Suppressor macrophage treated with lipopolysaccharide for 4 hours (primary cell): ENCODE measurements around the gene KSR1.

Experiments
- DNase-seq: peaks from one replicate; pipeline ENCODE4 v3.0.0-alpha.2; 2020

Gene KSR1

DNA sequence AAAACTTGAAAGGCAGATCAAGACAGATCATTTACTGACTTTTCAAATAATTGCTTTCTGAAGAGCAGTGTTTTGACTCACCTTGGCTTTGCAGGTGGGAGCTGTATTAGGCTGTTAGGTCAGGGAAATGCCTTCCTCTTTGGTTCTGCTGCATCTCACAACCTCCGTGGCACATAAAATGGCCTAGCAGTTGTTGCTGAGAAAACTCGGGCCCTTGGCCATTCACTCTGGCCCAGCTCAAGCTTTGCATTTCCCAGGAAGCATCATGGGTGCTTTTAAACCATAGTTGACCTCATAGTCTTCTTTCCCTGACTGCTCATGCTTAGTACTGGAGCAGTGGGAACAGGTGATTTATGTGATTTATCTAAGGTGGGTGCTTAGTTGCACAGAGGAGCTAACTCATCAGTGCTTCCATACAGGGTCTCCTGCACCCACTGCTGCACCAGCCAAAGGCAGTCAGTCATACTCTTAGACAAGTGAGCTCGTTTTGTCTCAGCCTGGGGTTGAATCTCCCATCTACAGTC, 83.6 kb downstream of the KSR1 start:
- DNase-seq = no peak

DNA sequence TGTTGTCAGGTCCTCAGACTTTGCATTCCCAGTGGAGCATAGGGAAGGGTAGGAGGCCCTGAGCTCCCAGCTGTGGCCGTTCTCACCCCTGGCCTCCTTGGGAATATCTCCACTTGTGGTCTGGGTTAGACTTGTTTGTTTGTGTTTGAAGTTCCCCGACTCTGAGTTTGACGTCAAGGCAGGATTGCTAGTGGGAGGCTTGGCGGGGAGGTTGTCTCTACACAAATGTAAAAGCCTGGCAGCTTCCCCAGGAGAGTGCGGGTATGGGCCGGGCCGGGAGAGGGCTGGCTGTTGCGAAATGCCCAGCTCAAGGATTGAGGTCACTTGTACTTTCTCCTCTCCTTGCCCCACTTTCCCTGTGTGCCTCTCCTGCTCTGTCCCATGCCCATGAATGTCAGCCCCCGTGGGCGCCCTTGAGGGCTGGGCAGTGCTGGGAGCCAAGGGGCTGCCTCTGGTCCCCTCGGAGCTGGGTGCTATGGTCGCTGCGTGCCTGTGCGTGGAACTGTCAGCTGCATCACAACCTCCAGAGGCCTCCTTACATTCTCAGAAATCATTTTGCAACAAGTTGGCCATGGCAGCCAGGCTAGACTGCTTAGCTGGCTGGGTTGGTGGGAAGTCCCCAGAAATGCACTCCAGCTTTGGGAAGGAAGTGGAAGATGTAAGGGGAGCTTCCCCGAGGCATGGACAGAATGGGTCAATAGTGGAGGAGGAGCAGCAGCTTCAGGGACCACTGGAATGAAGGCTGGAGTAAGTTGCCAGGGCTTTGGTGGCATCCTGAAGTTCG, 84.3 kb downstream of the KSR1 start:
- peak; percentile 93 for DNase-seq

GRCh38 chr17:27541301-27542023, 85.2 kb downstream of the KSR1 start:
- DNase-seq = no peak

- DNase-seq = no peak
Measured at GRCh38 chr17:27542841-27543463, 86.7 kb downstream of the KSR1 start.

- DNase-seq = no peak
Measured at GRCh38 chr17:27543464-27543856, 87.2 kb downstream of the KSR1 start.

GRCh38 chr17:27543958-27544349, 87.7 kb downstream of the KSR1 start:
- no peak for DNase-seq

DNA sequence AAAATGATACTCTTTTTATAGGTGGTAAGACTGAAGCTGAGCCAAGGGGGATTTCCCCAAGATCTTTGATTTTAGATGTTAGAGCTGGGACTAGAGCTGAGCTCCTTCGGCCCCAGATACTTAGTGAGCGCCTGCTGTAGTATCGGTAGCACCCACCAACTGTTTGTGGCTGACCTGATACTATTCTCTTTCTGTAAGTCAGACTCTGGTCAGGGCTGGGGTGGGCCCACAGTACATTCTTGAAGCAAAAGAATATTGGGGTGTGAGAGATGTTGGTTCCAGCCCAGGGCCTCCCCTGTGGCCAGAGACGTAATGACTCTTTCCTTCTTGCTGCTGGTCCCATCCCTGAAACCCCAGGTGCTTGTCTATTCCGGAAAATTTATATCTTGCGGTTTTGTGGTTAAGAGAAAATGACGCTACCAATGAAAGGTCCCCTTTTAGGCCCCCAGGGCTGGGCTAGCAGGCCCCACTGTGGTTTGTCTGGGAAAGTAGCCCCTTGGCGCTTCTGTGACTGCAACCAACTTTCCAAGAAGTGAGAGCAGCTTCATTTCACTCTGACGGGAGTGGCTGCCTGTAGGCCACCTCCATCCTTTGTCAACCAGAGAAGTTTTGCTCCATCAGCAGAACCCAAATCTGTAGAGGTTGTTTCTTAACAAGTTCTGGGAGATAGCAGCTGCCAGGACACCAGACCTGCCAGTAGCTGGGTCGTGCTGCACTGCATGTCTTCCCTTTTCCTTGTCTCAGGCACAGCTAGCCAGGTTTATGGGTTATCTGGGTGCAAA, 88.3 kb downstream of the KSR1 start:
- peak; percentile 20 for DNase-seq

- DNase-seq = no peak
Measured at GRCh38 chr17:27545562-27546229, 89.4 kb downstream of the KSR1 start.

DNA sequence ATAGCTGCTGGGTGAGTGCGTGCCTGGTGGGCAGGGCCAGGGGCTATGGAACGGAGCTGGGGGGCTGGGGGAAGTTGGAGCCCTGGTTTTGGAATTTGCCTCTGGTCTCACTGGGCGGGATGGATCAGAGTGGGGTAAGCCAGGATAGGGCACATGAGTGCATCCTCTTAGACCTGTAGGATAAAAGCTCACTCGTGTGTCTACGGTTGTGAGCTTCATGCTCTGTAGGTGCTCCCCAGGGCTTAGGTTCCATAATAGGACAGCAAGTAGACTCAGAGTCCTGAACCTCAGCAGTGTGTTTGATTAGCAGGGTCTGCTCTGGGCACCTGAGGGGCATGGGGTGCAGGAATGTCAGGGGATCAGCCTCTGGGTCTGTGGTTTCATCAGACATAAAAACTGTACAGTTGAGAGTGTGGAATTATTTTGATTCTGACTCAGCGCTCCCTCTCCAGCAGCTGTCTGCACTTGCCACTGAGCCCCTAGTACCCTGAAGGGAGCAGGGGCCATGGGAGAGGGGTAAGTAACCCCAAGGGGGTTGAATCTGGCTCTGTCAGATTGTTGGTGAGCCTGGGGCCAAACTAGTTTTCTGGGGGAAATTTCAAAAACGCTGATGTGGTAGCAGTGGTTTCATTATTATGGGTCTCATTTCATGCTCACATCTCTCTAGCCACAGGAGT, 90.5 kb downstream of the KSR1 start:
- DNase-seq = no peak

DNA sequence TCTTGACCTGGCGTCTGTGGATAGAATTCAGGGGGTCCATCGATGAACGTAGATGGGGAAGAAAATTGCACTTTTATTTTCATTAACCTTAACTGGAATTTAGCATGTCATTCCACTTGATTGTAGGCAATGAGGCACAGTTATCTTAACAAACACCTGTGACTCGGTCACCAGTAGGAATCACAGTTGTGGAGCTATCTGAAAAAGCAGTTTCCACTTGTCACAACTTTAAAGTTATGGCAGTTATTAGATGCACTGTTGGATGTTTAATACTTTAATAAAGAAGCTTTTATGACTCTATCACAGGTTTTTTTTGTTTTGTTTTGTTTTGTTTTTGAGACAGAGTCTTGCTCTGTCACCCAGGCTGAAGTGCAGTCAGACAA, 91.0 kb downstream of the KSR1 start:
- no peak for DNase-seq

DNA sequence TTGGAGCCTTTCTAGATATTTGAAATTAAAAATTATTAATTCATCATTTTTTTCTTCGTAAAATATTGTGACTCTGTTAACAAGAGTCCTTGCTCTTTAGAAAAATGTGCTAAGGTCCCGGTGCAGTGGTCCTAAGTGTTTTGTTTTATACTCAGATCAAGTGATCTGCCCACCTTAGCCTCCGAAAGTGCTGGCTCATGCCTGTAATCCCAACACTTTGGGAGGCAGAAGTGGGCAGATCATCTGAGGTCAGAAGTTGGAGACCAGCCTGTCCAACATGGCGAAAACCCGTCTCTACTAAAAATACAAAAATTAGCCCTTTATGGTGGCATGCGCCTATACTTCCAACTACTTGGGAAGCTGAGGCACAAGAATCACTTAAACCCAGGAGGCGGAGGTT, 92.1 kb downstream of the KSR1 start:
- no peak for DNase-seq

GRCh38 chr17:27549251-27549893, 93.1 kb downstream of the KSR1 start:
- DNase-seq = no peak

DNA sequence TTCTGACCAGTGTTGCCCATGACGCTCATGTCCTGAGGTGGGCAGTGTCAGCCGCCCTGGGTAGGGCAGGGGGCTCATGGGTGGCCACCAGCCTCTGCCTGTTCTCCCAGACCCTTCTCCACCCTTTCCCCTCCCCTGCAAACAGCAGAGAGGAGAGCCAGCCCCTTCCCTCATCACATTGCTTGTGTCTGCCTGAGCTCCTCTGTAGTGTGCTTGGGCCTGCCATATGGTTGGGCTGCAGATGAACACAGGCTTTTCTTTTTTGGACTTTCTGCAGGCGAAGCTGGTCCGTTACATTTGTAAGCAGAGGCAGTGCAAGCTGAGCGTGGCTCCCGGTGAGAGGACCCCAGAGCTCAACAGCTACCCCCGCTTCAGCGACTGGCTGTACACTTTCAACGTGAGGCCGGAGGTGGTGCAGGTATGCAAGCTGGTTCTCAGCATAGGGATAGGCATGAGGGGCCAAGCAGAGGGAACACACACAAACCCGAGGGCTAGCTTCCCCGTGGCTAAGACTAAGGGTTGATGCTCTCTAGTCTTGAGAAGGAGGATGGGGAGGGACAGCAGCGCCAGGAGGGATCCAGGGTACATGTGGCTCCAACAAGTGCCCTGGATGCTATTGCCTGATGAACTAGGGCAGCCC, 94.2 kb downstream of the KSR1 start:
- no peak for DNase-seq

- DNase-seq = no peak
Measured at GRCh38 chr17:27550974-27551505, 94.8 kb downstream of the KSR1 start.

GRCh38 chr17:27551701-27552248, 95.5 kb downstream of the KSR1 start:
- DNase-seq = no peak

- no peak for DNase-seq
Measured at GRCh38 chr17:27552276-27552732, 96.1 kb downstream of the KSR1 start.

GRCh38 chr17:27553019-27553511, 96.8 kb downstream of the KSR1 start:
- DNase-seq = no peak

- DNase-seq = no peak
Measured at GRCh38 chr17:27554152-27554551, 97.9 kb downstream of the KSR1 start.

DNA sequence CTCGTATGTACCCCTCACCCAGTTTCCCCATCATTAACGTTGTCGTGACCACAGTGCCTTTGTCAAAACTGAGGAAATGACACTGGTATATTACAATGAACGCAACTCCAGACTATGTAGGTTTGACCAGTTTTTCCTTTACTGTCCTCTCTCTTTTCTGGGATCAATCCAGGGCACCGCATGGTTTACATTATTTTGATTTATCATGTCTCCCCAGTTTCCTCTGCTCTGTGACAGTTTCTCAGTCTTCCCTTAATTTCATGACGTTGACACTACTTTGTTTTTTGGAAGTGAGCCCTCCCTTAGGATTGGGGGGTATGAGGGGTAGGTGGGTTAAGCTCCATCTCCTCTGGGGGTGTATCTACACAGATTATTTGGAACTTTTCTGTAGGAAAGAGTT, 98.7 kb downstream of the KSR1 start:
- no peak for DNase-seq

DNA sequence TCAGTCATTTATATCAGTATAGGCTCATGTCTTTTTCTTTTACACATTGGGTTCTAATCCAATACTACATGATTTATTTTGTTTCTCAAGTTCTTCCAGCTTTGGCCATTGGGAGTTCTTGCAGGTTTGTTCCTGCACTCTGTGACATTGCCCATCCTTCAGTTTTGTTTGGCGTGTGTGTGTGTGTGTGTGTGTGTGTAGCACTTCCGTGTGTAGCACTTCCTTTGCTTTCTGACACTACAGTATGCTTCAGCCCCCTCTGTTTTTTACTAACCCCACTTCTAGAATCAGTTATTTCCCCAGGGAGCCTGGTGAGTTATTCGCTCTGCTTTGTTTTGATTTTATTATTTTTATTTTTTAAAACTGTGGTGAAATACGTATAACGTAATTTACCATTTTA, 99.1 kb downstream of the KSR1 start:
- DNase-seq = no peak
